ENCODE data around the gene KDM4E.

KDM4E gene

DNA sequence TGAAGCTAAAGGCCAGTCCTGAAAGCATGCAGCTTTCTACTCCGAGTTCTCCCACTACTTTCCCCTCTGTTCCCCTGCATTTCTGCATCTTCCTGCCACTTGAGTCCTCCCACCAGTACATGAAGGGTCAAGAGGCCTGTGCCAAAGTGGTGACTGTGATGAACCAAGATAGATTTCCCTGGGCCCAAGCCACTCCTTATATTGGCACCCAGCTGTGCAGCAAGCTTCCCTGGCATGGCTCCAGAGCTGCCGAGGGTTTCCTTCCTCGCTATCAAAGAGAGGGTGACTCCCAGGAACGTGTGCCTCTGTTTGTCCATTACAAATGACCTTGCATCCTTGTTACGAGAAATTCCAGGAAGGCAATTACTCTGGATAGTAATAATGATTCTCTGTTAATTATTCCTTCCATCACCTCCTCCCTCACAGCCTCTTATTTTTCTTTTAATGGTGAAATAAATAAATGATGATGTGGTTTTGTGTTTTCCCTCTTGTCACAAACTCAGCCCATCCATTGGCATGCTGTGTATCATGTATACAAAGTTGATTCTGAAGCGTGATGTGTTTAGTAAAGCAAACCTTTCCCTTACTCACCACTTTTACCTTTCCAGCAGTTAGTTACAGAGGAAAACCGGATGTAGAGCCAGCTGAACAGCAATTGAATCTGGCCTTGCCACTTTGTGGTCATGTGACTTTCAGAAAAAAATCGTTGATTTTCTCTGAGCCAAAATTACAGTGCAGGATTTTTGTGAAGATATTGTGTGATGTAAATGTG lies 49.9 kb downstream of the KDM4E start (continued):
- TF ChIP-seq ZNF792 (tag by site-specific recombination; IDR thresholded peaks at IDR 0.05): no peak
- no peak for TF ChIP-seq ZNF114 (tag by site-specific recombination; IDR thresholded peaks at IDR 0.05)
- TF ChIP-seq HOXD13 (CRISPR knock-in tag; IDR thresholded peaks at IDR 0.05; ENCODE audit: borderline replicate concordance): no peak
- TF ChIP-seq MEIS1 (CRISPR knock-in tag; IDR thresholded peaks at IDR 0.05; ENCODE audit: borderline replicate concordance): no peak
- TF ChIP-seq OSR2 (tag by site-specific recombination; IDR thresholded peaks at IDR 0.05): peak; percentile 56; the same call in 1 of the 2 replicates
- TF ChIP-seq, protein P1, sequence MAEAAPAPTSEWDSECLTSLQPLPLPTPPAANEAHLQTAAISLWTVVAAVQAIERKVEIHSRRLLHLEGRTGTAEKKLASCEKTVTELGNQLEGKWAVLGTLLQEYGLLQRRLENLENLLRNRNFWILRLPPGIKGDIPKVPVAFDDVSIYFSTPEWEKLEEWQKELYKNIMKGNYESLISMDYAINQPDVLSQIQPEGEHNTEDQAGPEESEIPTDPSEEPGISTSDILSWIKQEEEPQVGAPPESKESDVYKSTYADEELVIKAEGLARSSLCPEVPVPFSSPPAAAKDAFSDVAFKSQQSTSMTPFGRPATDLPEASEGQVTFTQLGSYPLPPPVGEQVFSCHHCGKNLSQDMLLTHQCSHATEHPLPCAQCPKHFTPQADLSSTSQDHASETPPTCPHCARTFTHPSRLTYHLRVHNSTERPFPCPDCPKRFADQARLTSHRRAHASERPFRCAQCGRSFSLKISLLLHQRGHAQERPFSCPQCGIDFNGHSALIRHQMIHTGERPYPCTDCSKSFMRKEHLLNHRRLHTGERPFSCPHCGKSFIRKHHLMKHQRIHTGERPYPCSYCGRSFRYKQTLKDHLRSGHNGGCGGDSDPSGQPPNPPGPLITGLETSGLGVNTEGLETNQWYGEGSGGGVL (tag by site-specific recombination; IDR thresholded peaks at IDR 0.05): no peak; the same call in 1 of the 2 replicates
- no peak for TF ChIP-seq ZNF19 (tag by site-specific recombination; IDR thresholded peaks at IDR 0.05; ENCODE audit: low read depth)
- TF ChIP-seq ZNF585B (tag by site-specific recombination; IDR thresholded peaks at IDR 0.05): no peak
- no peak for TF ChIP-seq YY1 (tag by site-specific recombination; IDR thresholded peaks at IDR 0.05)
- TF ChIP-seq, protein P2, sequence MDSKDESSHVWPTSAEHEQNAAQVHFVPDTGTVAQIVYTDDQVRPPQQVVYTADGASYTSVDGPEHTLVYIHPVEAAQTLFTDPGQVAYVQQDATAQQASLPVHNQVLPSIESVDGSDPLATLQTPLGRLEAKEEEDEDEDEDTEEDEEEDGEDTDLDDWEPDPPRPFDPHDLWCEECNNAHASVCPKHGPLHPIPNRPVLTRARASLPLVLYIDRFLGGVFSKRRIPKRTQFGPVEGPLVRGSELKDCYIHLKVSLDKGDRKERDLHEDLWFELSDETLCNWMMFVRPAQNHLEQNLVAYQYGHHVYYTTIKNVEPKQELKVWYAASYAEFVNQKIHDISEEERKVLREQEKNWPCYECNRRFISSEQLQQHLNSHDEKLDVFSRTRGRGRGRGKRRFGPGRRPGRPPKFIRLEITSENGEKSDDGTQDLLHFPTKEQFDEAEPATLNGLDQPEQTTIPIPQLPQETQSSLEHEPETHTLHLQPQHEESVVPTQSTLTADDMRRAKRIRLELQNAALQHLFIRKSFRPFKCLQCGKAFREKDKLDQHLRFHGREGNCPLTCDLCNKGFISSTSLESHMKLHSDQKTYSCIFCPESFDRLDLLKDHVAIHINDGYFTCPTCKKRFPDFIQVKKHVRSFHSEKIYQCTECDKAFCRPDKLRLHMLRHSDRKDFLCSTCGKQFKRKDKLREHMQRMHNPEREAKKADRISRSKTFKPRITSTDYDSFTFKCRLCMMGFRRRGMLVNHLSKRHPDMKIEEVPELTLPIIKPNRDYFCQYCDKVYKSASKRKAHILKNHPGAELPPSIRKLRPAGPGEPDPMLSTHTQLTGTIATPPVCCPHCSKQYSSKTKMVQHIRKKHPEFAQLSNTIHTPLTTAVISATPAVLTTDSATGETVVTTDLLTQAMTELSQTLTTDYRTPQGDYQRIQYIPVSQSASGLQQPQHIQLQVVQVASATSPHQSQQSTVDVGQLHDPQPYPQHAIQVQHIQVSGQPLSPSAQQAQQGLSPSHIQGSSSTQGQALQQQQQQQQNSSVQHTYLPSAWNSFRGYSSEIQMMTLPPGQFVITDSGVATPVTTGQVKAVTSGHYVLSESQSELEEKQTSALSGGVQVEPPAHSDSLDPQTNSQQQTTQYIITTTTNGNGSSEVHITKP (tag by site-specific recombination; IDR thresholded peaks at IDR 0.05): peak; percentile 49
- TF ChIP-seq SP7 (tag by site-specific recombination; IDR thresholded peaks at IDR 0.05): peak; percentile 48; the same call in 1 of the 2 replicates

DNA sequence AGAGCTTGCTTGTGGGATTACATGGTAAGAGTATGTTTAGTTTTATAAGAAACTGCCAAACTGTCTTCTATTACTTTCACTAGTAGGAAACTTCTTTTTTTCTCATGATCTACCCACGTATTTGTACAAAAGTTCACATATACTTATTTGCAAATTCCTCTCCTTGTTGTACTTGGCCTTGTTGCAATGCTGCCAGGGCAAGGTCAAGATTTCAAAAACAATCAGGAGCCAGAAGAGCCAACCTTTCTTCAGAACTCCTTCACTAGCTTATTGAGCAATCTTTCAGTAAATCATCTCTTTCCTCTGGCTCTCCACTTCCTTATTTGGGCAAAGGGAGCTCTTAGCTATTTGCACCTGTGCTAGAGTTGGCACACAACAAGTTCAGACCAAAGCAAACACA lies 51.4 kb downstream of the KDM4E start:
- Histone ChIP-seq H3K9me3 (ENCODE audit: control insufficient read depth, insufficient read depth, low read depth, low read length) (no peaks in the 10 kb centered on the region), H3K36me3 (ENCODE audit: control insufficient read depth in 2 of 2, insufficient read depth in 1 of 2, low read length in 2 of 2) (no peaks in the 10 kb centered on the region), H3K27ac (ENCODE audit: extremely low read depth, low read depth, low read length) (no peak overlapping the region), H3K4me1 (ENCODE audit: control insufficient read depth, insufficient read depth, low read length) (no peaks in the 10 kb centered on the region; the same call in 1 of the 2 replicates), H3K4me3 (ENCODE audit: low read depth, low read length) (no peak overlapping the region)
- TF ChIP-seq ZNF701 (tag by site-specific recombination; IDR thresholded peaks at IDR 0.05) (no peak), ZNF37A (tag by site-specific recombination; IDR thresholded peaks at IDR 0.05) (no peak), ZNF549 (tag by site-specific recombination; IDR thresholded peaks at IDR 0.05) (no peak), GFI1B (tag by site-specific recombination; IDR thresholded peaks at IDR 0.05) (no peak), ZNF175 (tag by site-specific recombination; IDR thresholded peaks at IDR 0.05) (no peak), ZNF426 (tag by site-specific recombination; IDR thresholded peaks at IDR 0.05) (no peak), TCF7L2 (IDR thresholded peaks at IDR 0.05; ENCODE audit: borderline replicate concordance, low read depth, low read length) (no peak)
- TF ChIP-seq, protein P3, sequence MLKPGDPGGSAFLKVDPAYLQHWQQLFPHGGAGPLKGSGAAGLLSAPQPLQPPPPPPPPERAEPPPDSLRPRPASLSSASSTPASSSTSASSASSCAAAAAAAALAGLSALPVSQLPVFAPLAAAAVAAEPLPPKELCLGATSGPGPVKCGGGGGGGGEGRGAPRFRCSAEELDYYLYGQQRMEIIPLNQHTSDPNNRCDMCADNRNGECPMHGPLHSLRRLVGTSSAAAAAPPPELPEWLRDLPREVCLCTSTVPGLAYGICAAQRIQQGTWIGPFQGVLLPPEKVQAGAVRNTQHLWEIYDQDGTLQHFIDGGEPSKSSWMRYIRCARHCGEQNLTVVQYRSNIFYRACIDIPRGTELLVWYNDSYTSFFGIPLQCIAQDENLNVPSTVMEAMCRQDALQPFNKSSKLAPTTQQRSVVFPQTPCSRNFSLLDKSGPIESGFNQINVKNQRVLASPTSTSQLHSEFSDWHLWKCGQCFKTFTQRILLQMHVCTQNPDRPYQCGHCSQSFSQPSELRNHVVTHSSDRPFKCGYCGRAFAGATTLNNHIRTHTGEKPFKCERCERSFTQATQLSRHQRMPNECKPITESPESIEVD (tag by site-specific recombination; IDR thresholded peaks at IDR 0.05): peak; percentile 43; the same call in 1 of the 2 replicates
- CTCF ChIA-PET: interaction anchor here (1.1 to 10.7 kb wide), 3 partner anchors 14 to 688 kb away, joined by 4 to 63 read pairs (median 4); partner anchors contain the start of gene ENDOD1
- POLR2A ChIA-PET: interaction anchor here (0.9 kb wide), 1 partner anchor 9 kb away, joined by 3 read pairs; no protein-coding TSS in a partner anchor
